H1 (cell line): ENCODE data around the gene H2BW2. TPM values are rescaled to one million over a fixed set of nuclear protein-coding genes. Genes with fewer than 3 reads are reported as not detected.

ENCODE experiments used
- CREB1 ChIP-seq: IDR thresholded peaks from 2 replicates; pipeline ENCODE4 v1.6.1; 2012; ENCODE audit warnings: inconsistent platforms
- JUND ChIP-seq: IDR thresholded peaks from 2 replicates; pipeline ENCODE4 v1.6.1; 2011; ENCODE audit warnings: mild to moderate bottlenecking, improper control_type of control experiment, low read length
- KDM5A ChIP-seq: fragments of 200-600 bp; IDR thresholded peaks from 2 replicates; pipeline ENCODE4 v1.7.1; 2012; ENCODE audit warnings: mild to moderate bottlenecking, low read length, inconsistent platforms, mixed read lengths
- NANOG ChIP-seq: IDR thresholded peaks from 2 replicates; pipeline ENCODE4 v1.6.1; 2011; ENCODE audit warnings: low read length, low read depth, mild to moderate bottlenecking, inconsistent platforms; ENCODE audit not compliant: insufficient read depth, poor library complexity, severe bottlenecking
- POLR2AphosphoS5 ChIP-seq: IDR thresholded peaks from 2 replicates; pipeline ENCODE4 v1.6.1; 2011; ENCODE audit warnings: low read depth, low read length
- SIX5 ChIP-seq: IDR thresholded peaks from 2 replicates; pipeline ENCODE4 v1.6.1; 2011; ENCODE audit warnings: mild to moderate bottlenecking, low read depth, low read length
- polyA plus RNA-seq, 7 experiments: library from polyadenylated mRNA; depleted of rRNA in 3 of 7; stranded (reverse) in 5 of 7; unstranded in 2 of 7; fragments of >200 nt in 5 of 7; fragments of 200-250 nt in 2 of 7; gene quantifications; 1 replicate in 5 of 7; 2 replicates in 1 of 7; 4 replicates in 1 of 7; pipeline versions ENCODE4 v1.2.1 to v1.2.3, GENCODE V29; 2011 to 2013; ENCODE audit warnings: missing spikeins in 2 of 7, mixed read lengths in 2 of 7
- total RNA-seq: library from RNA; stranded (reverse); fragmentation: NEBNext Ultra II Directional; extraction: Animal tissue kit (Norgen Biotek cat#: 25700); gene quantifications from 2 replicates; pipeline ENCODE4 v1.2.1, GENCODE V29; 2021

H2BW2 gene
- total and polyA plus RNA-seq, 2 of the 8 experiments (the other 6 are each of a cell fraction or from before 2014, with no cell fraction given), result 0.03 TPM; not detected in 1

GRCh38 chrX:104045642-104046041, 5.9 kb downstream of the H2BW2 start (continued):
- TF ChIP-seq JUND (no peak), SIX5 (no peak), KDM5A (no peak), POLR2AphosphoS5 (no peak), CREB1 (no peak), NANOG (no peak)
